HEK293 (cell line): Measurements from ENCODE around the gene FLYWCH1.

Experiments used
- HOXD13 ChIP-seq: sonication (generic); formaldehyde crosslinking; IDR thresholded peaks from 2 replicates; pipeline ENCODE4 v1.8.0; 2022; ENCODE audit warnings: missing genetic modification reagents, borderline replicate concordance
- INSM2 ChIP-seq: fragments of 450-650 bp; formaldehyde crosslinking; IDR thresholded peaks from 2 replicates; pipeline ENCODE4 v1.5.1; 2016; ENCODE audit warnings: missing biosample characterization, missing genetic modification characterization
- MZF1 ChIP-seq: fragments of 450-650 bp; formaldehyde crosslinking; IDR thresholded peaks from 2 replicates; pipeline ENCODE4 v1.5.1; 2017; ENCODE audit warnings: missing biosample characterization, missing genetic modification characterization, borderline replicate concordance
- PATZ1 ChIP-seq: fragments of 450-650 bp; formaldehyde crosslinking; IDR thresholded peaks from 2 replicates; pipeline ENCODE4 v1.5.1; 2016; ENCODE audit warnings: missing biosample characterization, missing genetic modification characterization
- REPIN1 ChIP-seq: fragments of 450-650 bp; formaldehyde crosslinking; IDR thresholded peaks from 2 replicates; pipeline ENCODE4 v1.5.1; 2017; ENCODE audit warnings: missing biosample characterization, missing genetic modification characterization, low read depth
- REST ChIP-seq: fragments of 450-650 bp; formaldehyde crosslinking; IDR thresholded peaks from 2 replicates; pipeline ENCODE4 v1.5.1; 2016; ENCODE audit warnings: missing biosample characterization, missing genetic modification characterization
- SCRT2 ChIP-seq: fragments of 450-650 bp; formaldehyde crosslinking; IDR thresholded peaks from 2 replicates; pipeline ENCODE4 v1.5.1; 2016; ENCODE audit warnings: missing biosample characterization, missing genetic modification characterization
- TSHZ1 ChIP-seq: fragments of 450-650 bp; formaldehyde crosslinking; IDR thresholded peaks from 2 replicates; pipeline ENCODE4 v1.5.1; 2016; ENCODE audit warnings: missing biosample characterization, missing genetic modification characterization, borderline replicate concordance
- WT1 ChIP-seq: fragments of 450-650 bp; formaldehyde crosslinking; IDR thresholded peaks from 2 replicates; pipeline ENCODE4 v1.5.1; 2016; ENCODE audit warnings: missing biosample characterization, missing genetic modification characterization
- ZBTB20 ChIP-seq: fragments of 450-650 bp; formaldehyde crosslinking; IDR thresholded peaks from 2 replicates; pipeline ENCODE4 v1.5.1; 2016; ENCODE audit warnings: missing biosample characterization, missing genetic modification characterization
- ZBTB44 ChIP-seq: fragments of 450-650 bp; IDR thresholded peaks from 2 replicates; pipeline ENCODE4 v1.5.1; 2018; ENCODE audit warnings: missing biosample characterization, mild to moderate bottlenecking, missing genetic modification characterization
- ZFP3 ChIP-seq: fragments of 450-650 bp; formaldehyde crosslinking; IDR thresholded peaks from 2 replicates; pipeline ENCODE4 v1.5.1; 2016; ENCODE audit warnings: low read depth, missing biosample characterization, missing genetic modification characterization
- ZNF175 ChIP-seq: fragments of 450-650 bp; formaldehyde crosslinking; IDR thresholded peaks from 2 replicates; pipeline ENCODE4 v1.5.1; 2016; ENCODE audit warnings: missing biosample characterization, missing genetic modification characterization
- ZNF19 ChIP-seq: fragments of 450-650 bp; formaldehyde crosslinking; IDR thresholded peaks from 2 replicates; pipeline ENCODE4; 2016; ENCODE audit warnings: missing biosample characterization, missing genetic modification characterization, low read depth
- ZNF23 ChIP-seq: fragments of 450-650 bp; formaldehyde crosslinking; IDR thresholded peaks from 2 replicates; pipeline ENCODE4 v1.5.1; 2016; ENCODE audit warnings: missing biosample characterization, missing genetic modification characterization, borderline replicate concordance
- ZNF280D ChIP-seq: fragments of 450-650 bp; formaldehyde crosslinking; IDR thresholded peaks from 2 replicates; pipeline ENCODE4 v1.5.1; 2016; ENCODE audit warnings: missing biosample characterization, missing genetic modification characterization
- ZNF48 ChIP-seq: fragments of 450-650 bp; formaldehyde crosslinking; IDR thresholded peaks from 2 replicates; pipeline ENCODE4 v1.5.1; 2016; ENCODE audit warnings: missing biosample characterization, missing genetic modification characterization
- ZNF513 ChIP-seq: fragments of 450-650 bp; IDR thresholded peaks from 2 replicates; pipeline ENCODE4 v1.5.1; 2018; ENCODE audit warnings: missing biosample characterization, missing genetic modification characterization
- ZNF600 ChIP-seq: fragments of 450-650 bp; formaldehyde crosslinking; IDR thresholded peaks from 2 replicates; pipeline ENCODE4 v1.5.1; 2016; ENCODE audit warnings: missing biosample characterization, missing genetic modification characterization
- ZNF621 ChIP-seq: fragments of 450-650 bp; formaldehyde crosslinking; IDR thresholded peaks from 2 replicates; pipeline ENCODE4 v1.5.1; 2017; ENCODE audit warnings: missing biosample characterization, missing genetic modification characterization
- ZNF629 ChIP-seq: fragments of 450-650 bp; formaldehyde crosslinking; IDR thresholded peaks from 2 replicates; pipeline ENCODE4 v1.5.1; 2017; ENCODE audit warnings: missing biosample characterization, missing genetic modification characterization
- ZNF777 ChIP-seq: fragments of 450-650 bp; formaldehyde crosslinking; IDR thresholded peaks from 2 replicates; pipeline ENCODE4 v1.5.1; 2017; ENCODE audit warnings: missing biosample characterization, missing genetic modification characterization, borderline replicate concordance
- ZSCAN30 ChIP-seq: fragments of 450-650 bp; IDR thresholded peaks from 2 replicates; pipeline ENCODE4 v1.5.1; 2018; ENCODE audit warnings: missing biosample characterization, mild to moderate bottlenecking, missing genetic modification characterization, moderate library complexity

The FLYWCH1 gene

GRCh38 chr16:2874912-2875362 is 36.8 kb upstream of the FLYWCH1 start (continued):
- TF ChIP-seq ZNF48 (tag by site-specific recombination) (no peak), ZNF23 (tag by site-specific recombination) (no peak), PATZ1 (tag by site-specific recombination) (no peak), ZNF777 (tag by site-specific recombination) (no peak), HOXD13 (CRISPR knock-in tag) (no peak), ZBTB44 (no peak), SCRT2 (tag by site-specific recombination) (no peak), ZBTB20 (tag by site-specific recombination) (no peak), TSHZ1 (tag by site-specific recombination) (no peak), ZNF280D (no peak), ZFP3 (no peak), WT1 (tag by site-specific recombination) (no peak), ZSCAN30 (tag by site-specific recombination) (peak; percentile 60; the same call in 1 of the 2 replicates), MZF1 (tag by site-specific recombination) (no peak), ZNF19 (tag by site-specific recombination) (no peak), ZNF621 (tag by site-specific recombination) (no peak), REST (tag by site-specific recombination) (0 out of 2 replicates have a peak, but pooled peaks have one; percentile 19), ZNF175 (tag by site-specific recombination) (no peak), ZNF513 (tag by site-specific recombination) (no peak), ZNF600 (peak; percentile 77), REPIN1 (tag by site-specific recombination) (no peak), INSM2 (tag by site-specific recombination) (no peak), ZNF629 (tag by site-specific recombination) (peak; percentile 38; the same call in 1 of the 2 replicates)
